GM12878 (cell line): ENCODE measurements around the gene GDF15. TPM values are rescaled to one million over a fixed set of nuclear protein-coding genes. Genes with fewer than 3 reads are reported as not detected.

ENCODE experiments used
- ATAC-seq: fragments of 200-7000 bp; cut with Tn5 transposase; 3 replicates; pipeline ENCODE4 v1.9.1; 2020; ENCODE audit warnings: mild to moderate bottlenecking, moderate library complexity
- BruUV-seq: library from RNA; stranded (reverse); fragments of 400-500 nt; replicated peaks from 2 replicates; lab custom pipeline; 2021; lab: Mats Ljungman, UMichigan
- CTCF ChIA-PET: fragments of 300-600 bp; sonication (Branson Sonifier 250); formaldehyde crosslinking; extraction: SDS; loops from one replicate; lab custom pipeline; 2021; ENCODE audit warnings: inconsistent platforms; lab: Yijun Ruan, JAX
- POLR2A ChIA-PET: fragments of 350-600 bp; formaldehyde crosslinking; extraction: SDS; loops from one replicate; lab custom pipeline; 2021; ENCODE audit warnings: inconsistent platforms; lab: Charles Lee
- RAD21 ChIA-PET: fragments of 300-600 bp; sonication (Branson Sonifier 250); formaldehyde crosslinking; loops from one replicate; lab custom pipeline; 2023; ENCODE audit warnings: antibody characterized with exemption; ENCODE audit not compliant: unreplicated experiment; lab: Charles Lee
- SMC1A ChIA-PET: fragments of 300-600 bp; sonication (Branson Sonifier 250); formaldehyde crosslinking; loops from one replicate; lab custom pipeline; 2023; ENCODE audit not compliant: unreplicated experiment, uncharacterized antibody; lab: Charles Lee
- DNase-seq: peaks from one replicate; pipeline ENCODE4 v3.0.0-alpha.2; 2011; ENCODE audit warnings: low read depth, low spot score
- FAIRE-seq: peaks from 3 replicates; lab custom pipeline; 2011; peaks lifted over from hg19 to GRCh38; lab: Jason Lieb, UNC
- H2AFZ ChIP-seq: 2 replicates; pipeline ENCODE4 v1.6.0; 2011; ENCODE audit warnings: low read depth, low read length, control low read depth; ENCODE audit not compliant: control insufficient read depth
- H3K27ac ChIP-seq: 2 replicates; pipeline ENCODE4 v1.5.1; 2011; ENCODE audit warnings: control low read depth; ENCODE audit not compliant: control insufficient read depth, insufficient read depth
- H3K27me3 ChIP-seq, 2 experiments: replicated peaks in 1 of 2; 2 replicates each; pipeline versions ENCODE4 v1.6.0 to v1.6.1; 2011; ENCODE audit warnings: low read length in 1 of 2; ENCODE audit not compliant: control insufficient read depth in 2 of 2, insufficient read depth in 2 of 2
- H3K36me3 ChIP-seq, 2 experiments: 2 replicates each; pipeline ENCODE4 v1.5.1; 2011; ENCODE audit warnings: low read length in 1 of 2; ENCODE audit not compliant: control insufficient read depth in 2 of 2, insufficient read depth in 2 of 2
- H3K4me1 ChIP-seq: 2 replicates; pipeline ENCODE4 v1.6.1; 2011; ENCODE audit warnings: mild to moderate bottlenecking, low read length, moderate library complexity, mixed read lengths; ENCODE audit not compliant: control insufficient read depth, insufficient read depth
- H3K4me2 ChIP-seq: 2 replicates; pipeline ENCODE4 v1.6.0; 2011; ENCODE audit warnings: control low read depth; ENCODE audit not compliant: control insufficient read depth, insufficient read depth
- H3K4me3 ChIP-seq: fragments of 200-600 bp; sonication (generic); 2 replicates; pipeline ENCODE4 v1.5.1; 2016
- H3K79me2 ChIP-seq: 2 replicates; pipeline ENCODE4 v1.6.0; 2011; ENCODE audit warnings: low read length; ENCODE audit not compliant: control insufficient read depth, insufficient read depth
- H3K9ac ChIP-seq: 2 replicates; pipeline ENCODE4 v1.8.0; 2011; ENCODE audit warnings: low read length, control low read depth, mixed read lengths; ENCODE audit not compliant: control insufficient read depth, insufficient read depth
- H3K9me3 ChIP-seq: replicated peaks from 3 replicates; pipeline ENCODE4 v1.5.1; 2011; ENCODE audit warnings: mild to moderate bottlenecking, low read length; ENCODE audit not compliant: control insufficient read depth, insufficient read depth
- H4K20me1 ChIP-seq: 2 replicates; pipeline ENCODE4 v1.6.0; 2011; ENCODE audit not compliant: control insufficient read depth, insufficient read depth
- CBX3 ChIP-seq: fragments of 200-600 bp; sonication (generic); IDR thresholded peaks from 2 replicates; pipeline ENCODE4 v1.6.1; 2016; ENCODE audit warnings: low read depth, borderline replicate concordance
- DPF2 ChIP-seq: fragments of 450-650 bp; IDR thresholded peaks from 2 replicates; pipeline ENCODE4 v1.6.1; 2017; ENCODE audit warnings: mild to moderate bottlenecking
- E2F4 ChIP-seq: IDR thresholded peaks from 2 replicates; pipeline ENCODE4 v1.6.1; 2012; ENCODE audit warnings: low read depth, low read length, improper control_type of control experiment
- ETV6 ChIP-seq, 2 experiments: fragments of 450-650 bp in 1 of 2; IDR thresholded peaks in 1 of 2; conservative IDR thresholded peaks in 1 of 2; 2 replicates each; pipeline ENCODE4 v1.6.1; 2014; ENCODE audit warnings: antibody characterized with exemption in 1 of 2, borderline replicate concordance in 1 of 2, low read depth in 1 of 2, mild to moderate bottlenecking in 1 of 2, moderate library complexity in 1 of 2
- HDAC6 ChIP-seq: fragments of 200-600 bp; sonication (generic); IDR thresholded peaks from one replicate; pipeline ENCODE4 v1.8.0; 2017; ENCODE audit warnings: antibody characterized with exemption; ENCODE audit not compliant: unreplicated experiment
- HSF1 ChIP-seq: fragments of 150-350 bp; IDR thresholded peaks from 2 replicates; pipeline ENCODE4 v1.6.1; 2014; ENCODE audit warnings: mild to moderate bottlenecking, low read depth, low read length
- RBBP5 ChIP-seq: fragments of 200-600 bp; sonication (generic); conservative IDR thresholded peaks from 2 replicates; pipeline ENCODE4 v1.6.1; 2016
- SRF ChIP-seq, 2 experiments: IDR thresholded peaks; 2 replicates each; pipeline ENCODE4 v1.6.1; 2011; ENCODE audit warnings: low read depth in 2 of 2, low read length in 2 of 2, mild to moderate bottlenecking in 1 of 2, moderate library complexity in 1 of 2
- ZNF687 ChIP-seq: fragments of 450-650 bp; IDR thresholded peaks from 2 replicates; pipeline ENCODE4 v1.6.1; 2017; ENCODE audit warnings: mild to moderate bottlenecking, moderate library complexity
- WGBS: methylation state at CpG from one replicate; pipeline ENCODE4 v1.1.6; 2016; ENCODE audit warnings: low lambda C conversion rate; ENCODE audit not compliant: insufficient replicate concordance, insufficient coverage; ENCODE audit errors: missing lambda C conversion rate; 5-methylcytosine and 5-hydroxymethylcytosine counted together
- in situ Hi-C: fragments of 300-500 bp; cut with MboI; formaldehyde crosslinking; loops from 9 replicates; pipeline ENCODE4 v1.14.3; 2018; ENCODE audit warnings: mixed read lengths
- intact Hi-C: fragments of 100-400 bp; cut with micrococcal nuclease; formaldehyde crosslinking; loops from one replicate; pipeline ENCODE4 v1.14.2; 2022; ENCODE audit not compliant: unreplicated experiment
- polyA plus RNA-seq, 11 experiments: library from polyadenylated mRNA; depleted of rRNA in 4 of 11; unstranded in 6 of 11; stranded (reverse) in 5 of 11; fragments of >200 nt; fragmentation: Nextera tagmentation in 4 of 11; fragmentation: Illumina TruSeq in 1 of 11; extraction: Ambion mirVana in 4 of 11; extraction: Trizol in 1 of 11; gene quantifications; 1 replicate in 1 of 11; 2 replicates in 10 of 11; pipeline versions ENCODE4 v1.2.1 to v1.2.3, GENCODE V29; 2011 to 2016; ENCODE audit warnings: inconsistent platforms in 2 of 11, missing spikeins in 2 of 11, low read depth in 1 of 11
- total RNA-seq, 4 experiments: library from RNA; depleted of rRNA in 3 of 4; stranded (reverse); fragments of >200 nt in 3 of 4; fragmentation: Illumina TruSeq in 1 of 4; extraction: Trizol in 1 of 4; gene quantifications; 2 replicates each; pipeline versions ENCODE4 v1.2.1 to v1.2.3, GENCODE V29; 2013 to 2021

The GDF15 gene
- total and polyA plus RNA-seq, 10 of the 15 experiments (the other 5 are each of a cell fraction or from before 2014, with no cell fraction given): 0.11 to 3.6 (median 1.6) TPM; not detected in 1

GRCh38 chr19:18362934-18363542 is 22.9 kb upstream of the GDF15 start:
- ChIA-PET POLR2A (interaction anchor here (0.6 kb wide), 3 partner anchors 15 to 303 kb away, joined by 3 to 4 read pairs (median 4); no protein-coding TSS in a partner anchor), CTCF (no interaction called here), SMC1A (interaction anchor here (1.2 kb wide), 1 partner anchor 26 kb away, joined by 3 read pairs; no protein-coding TSS in a partner anchor), RAD21 (no interaction called here)
- Histone ChIP-seq H2AFZ (no peak overlapping the region), H3K4me3 (no peak overlapping the region), H3K79me2 (no peaks in the 10 kb centered on the region), H3K4me1 (peaks cover 11% of the 10 kb centered on the region), H3K27ac (no peak overlapping the region), H4K20me1 (no peaks in the 10 kb centered on the region), H3K27me3 (no peaks in the 10 kb centered on the region), H3K9me3 (no peaks in the 10 kb centered on the region; the same call in 2 of the 3 replicates), H3K9ac (no peak overlapping the region), H3K4me2 (no peak overlapping the region), H3K36me3 (peaks cover 0 to 10% of the 10 kb centered on the region in 2 experiments)
- BruUV-seq: no TSS peak
- no peak for FAIRE-seq
- in situ Hi-C loops (no loop called here), intact Hi-C loops (no loop called here)
- ATAC-seq: no peak
- TF ChIP-seq RBBP5: no peak
- no peak for TF ChIP-seq HDAC6
- no peak for TF ChIP-seq CBX3
- 91% methylated on average over 17 of the region's 17 CpGs for WGBS
- no peak for DNase-seq

- ATAC-seq: no peak
- Histone ChIP-seq H2AFZ (no peak overlapping the region), H3K9ac (no peak overlapping the region), H3K4me2 (no peak overlapping the region), H4K20me1 (no peaks in the 10 kb centered on the region), H3K4me3 (no peak overlapping the region), H3K79me2 (no peaks in the 10 kb centered on the region), H3K27me3 (no peaks in the 10 kb centered on the region), H3K9me3 (no peaks in the 10 kb centered on the region; the same call in 2 of the 3 replicates), H3K27ac (no peak overlapping the region), H3K4me1 (peaks cover 11% of the 10 kb centered on the region), H3K36me3 (peaks cover 0 to 10% of the 10 kb centered on the region in 2 experiments)
- ChIA-PET RAD21 (no interaction called here), CTCF (no interaction called here), POLR2A (no interaction called here), SMC1A (no interaction called here)
- DNase-seq: no peak
- WGBS: 72% methylated on average over 6 of the region's 6 CpGs
- intact Hi-C loops: no loop called here
- in situ Hi-C loops: no loop called here
- no peak for FAIRE-seq
- BruUV-seq: no TSS peak
- TF ChIP-seq E2F4 (no peak), ZNF687 (no peak), HSF1 (no peak), DPF2 (no peak), SRF (IDR thresholded peaks at IDR 0.05; ENCODE audit: low read depth in 2 of 2, low read length in 2 of 2) (no peak), ETV6 (conservative IDR thresholded peaks at IDR 0.05 in 1 of 2, IDR thresholded peaks at IDR 0.05 in 1 of 2; ENCODE audit: borderline replicate concordance in 1 of 2, low read depth in 1 of 2) (no peak)
These were observed 22.2 kb upstream of the GDF15 start for GRCh38 chr19:18363787-18364186.
